ENCODE results near the gene ZNF30.

GRCh38 chr19:34910770-34911169, 15.9 kb upstream of the ZNF30 start:
- no peak for TF ChIP-seq CTCF (IDR thresholded peaks at IDR 0.05; ENCODE audit: insufficient read depth, low read length)
- no peak for TF ChIP-seq POLR2AphosphoS5 (IDR thresholded peaks at IDR 0.05; ENCODE audit: low read depth)
- no peak for TF ChIP-seq GABPA (IDR thresholded peaks at IDR 0.05; ENCODE audit: low read depth)
